HG03469 (cell line): ENCODE results near the gene KLHL13.
"Not testable (repeated sequence)": the region's sequence is repeated elsewhere in the genome, so short reads cannot be mapped to it uniquely, and the experiment has no call there.

ENCODE experiments used
- ATAC-seq: cut with Tn5 transposase; IDR thresholded peaks from one replicate; pipeline ENCODE4 v1.9.1; 2021; ENCODE audit warnings: mild to moderate bottlenecking, moderate library complexity, moderate number of reproducible peaks; ENCODE audit not compliant: unreplicated experiment

The KLHL13 gene

DNA sequence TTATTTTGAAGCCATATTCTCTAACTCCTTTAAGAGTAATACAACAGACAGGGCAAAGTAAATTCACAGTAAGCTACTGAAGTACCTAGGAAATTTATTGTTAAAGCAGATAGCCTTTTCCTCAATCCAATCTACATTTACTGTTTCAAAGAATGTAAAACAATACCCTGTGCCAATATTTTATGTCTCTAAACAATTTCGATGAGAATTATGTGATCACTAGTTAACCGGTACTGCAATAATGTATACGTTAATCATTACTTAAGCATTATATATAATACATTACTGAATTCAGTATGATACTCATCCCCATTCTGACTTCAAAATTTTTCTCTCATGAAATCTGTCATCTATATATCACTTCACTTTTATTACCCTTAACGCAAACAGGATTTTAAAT lies 28.5 kb downstream of the KLHL13 start:
- no peak for ATAC-seq

DNA sequence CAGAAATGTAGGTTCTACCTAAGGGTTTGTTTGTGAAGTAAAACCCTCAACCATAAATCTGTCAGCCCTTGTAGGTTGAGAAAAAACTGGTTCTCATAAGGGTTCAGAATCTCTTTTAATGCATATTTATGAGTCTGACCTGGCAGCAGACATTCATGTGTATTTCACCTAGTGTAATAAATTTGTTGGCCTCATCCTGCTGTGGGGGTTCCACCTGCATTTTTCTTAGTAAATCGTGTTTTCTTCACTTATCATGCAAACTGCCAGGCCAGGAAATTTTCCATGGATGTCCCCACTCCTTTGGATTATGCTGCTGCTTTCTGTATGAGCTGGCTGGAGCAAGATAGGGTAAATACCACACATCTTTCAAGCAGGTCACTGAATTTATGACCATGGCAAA lies 42.4 kb downstream of the KLHL13 start:
- no peak for ATAC-seq

DNA sequence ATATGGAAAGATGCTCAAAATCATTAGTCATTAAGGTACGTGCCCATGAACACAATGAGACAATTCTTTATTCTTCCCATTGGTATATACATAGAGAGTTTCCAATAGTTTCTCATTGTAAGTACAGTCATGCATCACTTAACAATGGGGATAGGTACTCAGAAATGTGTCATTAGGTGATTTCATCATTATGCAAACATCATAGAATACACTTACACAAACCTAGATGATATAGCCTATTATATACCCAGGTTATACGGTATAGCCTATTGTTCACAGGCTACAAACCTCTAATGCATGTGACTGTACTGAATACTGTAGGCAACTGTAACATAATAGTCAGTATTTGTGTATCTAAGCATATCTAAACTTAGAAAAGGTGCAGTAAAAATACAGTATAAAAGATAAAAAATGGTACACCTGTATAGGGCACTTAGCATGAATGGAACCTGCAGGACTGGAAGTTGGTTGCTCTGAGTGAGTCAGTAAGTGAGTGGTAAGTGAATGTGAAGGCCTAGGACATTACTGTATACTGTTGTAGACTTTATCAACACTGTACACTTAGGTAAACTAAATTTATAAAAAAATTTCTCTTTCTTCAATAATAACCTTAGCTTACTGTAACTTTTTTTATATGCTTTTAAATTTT lies 49.6 kb downstream of the KLHL13 start:
- no peak for ATAC-seq

DNA sequence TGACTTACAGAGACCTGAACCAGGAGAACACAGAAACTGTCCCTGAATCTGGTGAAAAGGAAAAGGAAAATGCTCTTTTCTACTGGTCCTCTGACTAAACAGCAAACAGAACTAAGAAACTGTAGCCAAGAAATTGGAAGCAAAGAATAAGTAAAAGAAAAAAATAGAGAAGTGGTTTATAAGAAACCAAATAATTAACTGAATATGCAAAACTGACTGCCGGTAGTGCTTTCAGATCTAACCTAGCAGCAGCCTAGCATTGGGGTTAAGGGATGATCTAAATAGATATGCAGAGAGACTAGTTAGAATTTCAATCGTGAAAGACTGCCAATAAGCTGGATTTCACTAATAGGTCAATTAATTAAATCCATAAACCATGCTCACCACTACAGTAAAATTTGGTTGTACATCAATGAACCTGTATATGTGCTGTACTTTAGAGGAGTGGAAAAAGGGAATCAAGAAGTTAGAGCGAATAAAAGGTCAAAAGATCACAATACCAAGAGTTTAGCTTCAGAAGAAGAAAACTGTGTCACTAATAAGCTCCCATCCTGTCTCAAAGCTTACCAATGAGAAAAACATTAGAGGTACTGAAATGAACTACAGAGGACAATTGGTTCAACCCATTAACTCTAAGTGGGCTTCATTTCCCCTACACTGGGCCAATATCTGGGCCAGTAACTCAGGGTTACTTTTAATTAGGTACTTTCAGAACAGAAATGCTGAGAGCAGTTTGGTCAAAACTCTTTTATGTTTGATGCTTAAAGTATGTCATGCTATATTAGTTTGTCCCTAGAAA lies 53.6 kb downstream of the KLHL13 start:
- ATAC-seq = peak; percentile 64

DNA sequence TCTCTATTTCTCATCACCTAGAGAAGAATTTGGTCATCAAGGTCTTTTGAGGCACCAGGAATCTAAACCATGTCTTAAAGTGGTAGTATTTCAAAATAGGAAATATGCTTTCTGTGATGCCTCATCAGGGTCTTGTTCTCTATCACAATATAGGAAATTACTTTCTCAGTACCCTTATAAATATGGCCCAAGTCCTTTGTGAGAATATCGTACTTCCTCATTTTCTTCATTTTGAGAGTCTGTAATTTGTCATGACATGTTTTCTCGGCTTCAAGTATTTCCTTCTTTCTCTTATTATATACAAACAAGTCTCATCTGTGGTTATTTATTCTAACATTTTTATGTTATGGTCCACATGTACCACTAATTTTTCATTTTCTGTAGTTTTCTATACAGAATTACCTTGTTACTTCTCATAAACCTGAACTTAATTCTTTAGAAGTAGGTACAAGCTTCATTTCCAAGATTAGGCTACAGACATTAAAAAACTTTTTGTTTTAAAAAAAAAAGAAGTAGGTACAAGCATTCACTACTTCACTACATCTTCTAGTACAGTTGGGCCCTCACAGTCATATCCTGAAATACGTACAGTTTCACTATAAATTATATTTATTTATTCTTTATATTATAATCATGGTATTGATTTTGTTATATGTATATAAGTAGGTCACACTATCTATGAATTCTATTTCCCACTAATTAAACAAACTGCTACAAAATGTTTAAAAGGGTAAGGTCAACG lies 54.4 kb downstream of the KLHL13 start:
- ATAC-seq = peak; percentile 36

DNA sequence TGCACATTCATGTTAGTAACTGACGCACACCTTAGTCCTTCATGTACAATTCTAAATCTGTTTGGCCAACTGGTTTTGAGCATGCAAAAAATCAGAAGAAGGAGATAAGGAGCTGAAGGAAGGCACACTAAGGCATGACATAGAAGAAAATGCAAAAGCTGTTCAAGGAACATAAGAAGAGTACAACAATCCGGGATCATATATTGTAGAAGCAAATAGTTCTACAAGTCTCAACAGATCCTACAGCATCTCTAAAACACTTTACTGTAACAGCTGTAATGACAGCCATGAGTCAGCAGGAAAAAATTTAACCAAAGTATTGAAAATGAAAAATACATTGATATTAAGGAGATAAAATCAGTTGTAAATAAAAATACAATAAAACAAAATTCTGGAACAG lies 57.7 kb downstream of the KLHL13 start:
- no peak for ATAC-seq

DNA sequence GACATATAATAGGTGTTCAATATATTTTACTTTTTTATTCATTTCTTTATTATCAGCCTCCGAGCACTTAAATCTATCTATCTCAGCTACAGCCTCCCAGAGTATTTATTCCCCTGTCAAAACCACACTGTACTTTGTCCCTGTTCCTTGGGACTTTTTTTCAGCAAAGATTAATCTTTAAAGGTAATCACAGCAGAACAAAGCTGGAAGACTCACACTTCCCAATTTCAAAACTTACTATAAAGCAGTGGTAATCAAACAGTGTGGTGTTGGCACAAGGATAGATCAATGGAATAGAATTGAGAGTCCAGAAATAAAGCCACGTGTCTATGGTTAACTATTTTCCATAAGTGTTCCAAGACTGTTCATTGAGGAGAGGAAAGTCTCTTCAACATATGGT lies 59.7 kb downstream of the KLHL13 start:
- no peak for ATAC-seq

DNA sequence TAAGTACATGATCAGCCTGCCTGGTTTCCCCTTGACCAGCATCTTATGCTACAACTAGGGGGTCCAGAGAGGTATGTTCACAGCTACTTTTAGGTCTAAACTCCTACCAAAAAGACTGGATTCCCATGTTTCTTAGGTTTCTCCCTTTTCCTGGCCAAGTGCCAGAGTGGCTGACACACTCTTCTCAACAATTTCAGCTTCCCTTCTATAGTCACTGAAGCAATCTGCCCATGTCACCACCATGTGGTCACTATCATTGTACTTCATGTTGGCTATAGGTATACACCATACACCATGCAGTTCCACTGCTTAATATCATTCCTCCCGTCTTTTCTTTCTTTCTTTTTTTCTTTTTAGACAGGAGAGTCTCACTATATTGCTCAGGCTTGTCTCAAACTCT lies 66.9 kb downstream of the KLHL13 start:
- no peak for ATAC-seq

DNA sequence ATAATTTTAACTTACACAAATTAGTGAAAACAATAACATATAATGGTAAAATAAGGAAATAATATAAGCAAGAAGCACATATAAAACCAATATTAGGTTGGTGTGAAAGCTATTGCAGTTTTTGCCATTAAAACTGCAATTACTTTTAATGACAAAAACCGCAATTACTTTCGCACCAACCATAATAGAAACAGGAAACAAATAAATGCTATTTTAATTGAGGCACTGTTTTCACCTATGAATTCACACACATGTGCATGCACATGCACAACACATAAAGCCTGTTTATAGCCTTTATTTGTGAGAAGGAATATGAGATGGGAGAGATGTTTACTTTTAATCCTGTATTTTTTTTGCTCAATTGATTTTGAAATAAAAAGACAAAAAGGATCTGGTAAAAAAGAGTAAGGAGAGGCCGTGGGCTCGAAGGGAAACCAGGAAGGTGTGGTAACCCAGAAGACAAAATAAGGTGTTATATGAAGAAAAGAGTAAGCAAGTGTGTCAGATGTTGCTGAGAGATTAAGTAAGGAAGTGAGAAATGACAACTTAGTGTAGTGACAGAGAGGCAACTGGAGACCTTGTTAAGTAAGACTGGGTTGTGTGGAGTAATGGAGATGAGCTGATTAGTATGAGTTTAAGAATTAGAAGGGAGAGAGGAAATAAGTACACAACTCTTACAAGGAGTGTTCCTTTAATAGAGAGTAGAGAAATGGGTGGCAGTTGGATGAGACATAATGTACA lies 69.0 kb downstream of the KLHL13 start:
- ATAC-seq = no peak

DNA sequence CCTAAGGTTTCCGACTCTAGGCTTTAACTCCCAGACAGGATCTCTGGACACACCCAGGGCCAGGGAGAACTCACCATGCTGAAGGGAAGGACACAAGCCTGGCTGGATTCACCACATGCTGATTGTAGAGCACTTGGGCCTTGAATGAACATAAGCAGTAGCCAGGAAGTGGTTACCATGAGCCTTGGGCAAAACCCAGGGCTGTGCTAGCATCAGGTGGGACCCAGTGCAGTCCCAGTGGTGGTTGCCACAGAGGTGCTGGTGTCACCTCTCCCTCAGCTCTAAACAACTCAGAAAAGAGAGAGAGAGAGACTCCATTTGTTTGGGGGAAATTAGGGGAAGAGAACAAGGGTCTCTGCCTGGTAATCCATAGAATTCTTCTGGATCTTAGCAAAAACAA lies 77.0 kb downstream of the KLHL13 start:
- ATAC-seq = no peak

DNA sequence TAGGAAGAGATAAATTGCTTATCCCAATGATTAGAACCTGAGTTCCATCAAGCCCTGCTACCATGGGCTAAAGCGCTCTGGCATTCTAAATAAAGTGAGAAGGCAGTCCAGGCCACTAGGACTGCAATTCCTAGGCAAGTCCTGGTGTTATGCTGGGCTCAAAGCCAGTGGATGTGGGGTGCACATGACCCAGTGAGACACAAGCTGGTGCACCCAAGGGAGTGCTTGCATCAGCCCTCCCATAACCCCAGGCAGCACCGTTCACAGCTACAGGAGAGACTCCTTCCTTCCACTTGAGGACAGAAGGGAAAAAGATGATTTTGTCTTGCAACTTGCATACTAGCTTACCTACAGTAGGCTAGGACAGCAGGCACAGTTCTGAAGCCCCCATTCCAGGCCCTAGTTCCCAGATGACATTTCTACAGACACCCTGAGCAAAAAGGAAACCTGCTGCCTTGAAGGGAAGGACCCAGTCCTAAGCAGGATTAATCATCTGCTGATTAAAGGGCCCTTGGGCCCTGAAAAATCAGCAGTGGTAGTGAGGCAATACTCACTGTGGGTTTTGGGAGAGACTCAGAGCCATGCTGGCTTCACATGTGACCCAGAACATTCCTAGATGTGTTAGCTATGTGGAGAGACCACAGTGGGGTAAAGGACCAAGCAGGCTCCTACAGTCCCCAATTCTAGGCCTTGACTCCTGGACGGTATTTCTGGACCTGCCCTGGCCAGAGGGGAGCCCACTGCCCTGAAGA lies 77.8 kb downstream of the KLHL13 start:
- ATAC-seq = no peak

DNA sequence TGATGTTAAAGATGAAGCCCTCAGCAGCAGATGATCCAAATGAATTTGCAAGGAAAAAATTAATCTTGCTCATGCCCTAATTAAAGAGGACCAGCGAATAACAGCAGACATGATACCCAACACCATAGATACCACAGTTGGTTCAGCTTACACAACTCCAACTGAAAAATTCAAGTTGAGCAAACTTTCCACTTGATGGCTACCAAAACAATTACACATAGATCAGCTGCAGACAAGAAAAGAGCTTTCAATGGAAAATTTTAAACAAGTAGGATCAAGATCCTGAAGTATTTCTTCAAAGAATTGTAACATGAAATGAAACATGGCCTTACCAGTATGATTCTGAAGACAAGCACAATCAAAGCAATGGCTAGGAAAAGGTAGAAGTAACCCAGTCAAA lies 90.0 kb downstream of the KLHL13 start:
- ATAC-seq = no peak

DNA sequence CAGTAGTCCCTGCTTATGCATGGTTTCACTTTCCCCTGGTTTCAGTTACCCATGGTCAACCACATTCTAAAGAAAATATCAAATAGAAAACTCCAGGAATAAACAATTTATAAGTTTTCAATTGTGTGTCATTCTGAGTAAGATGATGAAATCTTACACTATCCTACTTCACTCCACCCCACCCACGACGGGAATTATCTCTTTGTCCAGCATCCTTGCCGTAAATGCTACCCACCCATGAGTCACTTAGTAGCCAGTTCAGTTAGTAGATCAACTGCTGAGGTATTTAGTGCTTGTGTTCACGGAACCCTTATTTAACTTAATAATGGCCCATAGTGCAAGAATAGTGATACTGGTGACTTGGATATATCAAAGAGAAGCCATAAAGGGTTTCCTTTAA lies 91.4 kb downstream of the KLHL13 start:
- no peak for ATAC-seq

DNA sequence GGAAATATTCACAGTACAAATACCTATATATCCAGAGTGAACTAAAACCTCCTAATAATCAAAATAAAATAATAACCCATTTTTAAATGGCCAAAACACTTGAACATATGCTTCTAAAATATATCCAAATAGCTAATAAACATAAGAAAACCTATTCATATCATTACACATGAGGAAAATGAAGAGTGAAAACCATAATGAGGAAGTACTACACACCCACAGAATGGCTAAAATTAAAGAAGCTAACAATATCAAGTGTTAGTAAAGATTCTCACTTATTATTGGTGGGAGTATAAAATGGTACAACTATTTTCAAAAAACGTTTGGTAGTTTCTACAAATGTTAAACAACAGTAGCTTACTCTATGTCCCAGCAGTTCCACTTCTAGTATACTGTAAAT lies 92.1 kb downstream of the KLHL13 start:
- peak; percentile 58 for ATAC-seq

DNA sequence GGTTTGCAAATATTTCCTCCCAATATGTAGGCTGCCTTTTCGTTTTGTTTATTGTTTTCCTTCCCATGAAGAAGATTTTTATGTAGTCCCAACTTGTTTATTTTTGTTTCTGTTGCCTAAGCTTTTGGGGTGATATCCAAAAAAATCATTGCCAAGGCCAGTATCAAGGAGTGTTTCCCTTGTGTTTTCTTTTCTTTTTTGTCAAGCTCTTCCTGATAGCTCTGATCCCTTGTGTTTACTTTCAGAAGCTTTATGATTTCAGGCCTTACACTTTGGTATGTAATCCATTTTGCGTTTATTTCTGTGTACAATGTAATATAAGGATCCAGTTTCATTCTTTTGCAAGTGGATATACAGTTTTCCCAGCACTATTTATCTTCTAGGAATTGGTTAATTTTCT lies 93.9 kb downstream of the KLHL13 start:
- no peak for ATAC-seq

DNA sequence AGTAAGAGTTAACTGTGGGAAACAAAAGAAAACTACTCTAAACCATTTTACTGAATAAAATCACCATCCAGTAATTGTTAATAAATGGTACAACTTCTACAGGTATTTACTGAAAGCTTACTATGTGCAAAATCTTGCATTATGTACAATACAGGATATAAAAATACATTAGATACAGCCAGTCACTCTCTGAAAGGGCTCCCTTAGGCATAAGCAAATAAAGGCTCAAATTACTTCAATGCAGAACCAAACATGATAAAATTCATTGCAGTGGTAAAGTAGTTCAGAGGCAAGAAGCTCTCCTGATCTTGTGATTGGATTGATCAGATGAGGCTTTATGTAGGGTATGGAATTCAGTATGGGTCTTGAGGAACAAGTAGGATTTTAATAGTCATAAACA lies 100.2 kb downstream of the KLHL13 start:
- no peak for ATAC-seq

DNA sequence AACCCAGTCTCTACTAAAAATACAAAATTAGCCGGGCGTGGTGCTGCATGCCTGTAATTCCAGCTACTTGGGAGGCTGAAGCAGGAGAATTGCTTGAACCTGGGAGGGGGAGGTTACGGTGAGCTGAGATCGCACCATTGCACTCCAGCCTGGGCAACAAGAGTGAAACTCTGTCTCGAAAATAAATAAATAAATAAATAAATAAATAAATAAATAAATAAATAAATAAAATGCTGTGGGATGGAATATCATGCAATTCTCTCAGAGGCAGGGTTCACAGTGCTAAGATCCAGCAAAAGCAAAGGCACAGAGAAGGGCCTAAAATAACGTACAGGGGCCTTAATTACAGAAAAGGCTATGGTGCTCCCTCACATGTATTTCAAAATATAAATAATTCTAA lies 114.2 kb downstream of the KLHL13 start:
- not testable (repeated sequence) for ATAC-seq

DNA sequence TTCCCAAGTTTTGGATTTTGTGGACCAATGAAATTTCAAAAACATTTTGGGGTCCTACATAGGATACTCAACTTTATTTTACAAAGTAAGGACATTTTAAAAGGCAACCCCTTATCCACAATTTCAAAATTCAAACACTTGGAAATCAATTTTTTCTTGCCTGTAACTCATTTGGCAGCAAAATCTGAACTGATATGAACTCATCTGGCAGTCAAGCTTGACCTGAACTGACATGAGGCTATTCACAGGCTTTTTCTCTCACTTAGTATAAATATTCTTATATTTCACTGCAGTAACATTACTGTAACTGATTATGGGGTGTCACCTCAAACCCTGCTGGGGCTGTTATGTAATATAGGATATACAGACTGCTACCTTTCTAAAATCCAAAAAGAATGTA lies 116.1 kb downstream of the KLHL13 start:
- no peak for ATAC-seq

DNA sequence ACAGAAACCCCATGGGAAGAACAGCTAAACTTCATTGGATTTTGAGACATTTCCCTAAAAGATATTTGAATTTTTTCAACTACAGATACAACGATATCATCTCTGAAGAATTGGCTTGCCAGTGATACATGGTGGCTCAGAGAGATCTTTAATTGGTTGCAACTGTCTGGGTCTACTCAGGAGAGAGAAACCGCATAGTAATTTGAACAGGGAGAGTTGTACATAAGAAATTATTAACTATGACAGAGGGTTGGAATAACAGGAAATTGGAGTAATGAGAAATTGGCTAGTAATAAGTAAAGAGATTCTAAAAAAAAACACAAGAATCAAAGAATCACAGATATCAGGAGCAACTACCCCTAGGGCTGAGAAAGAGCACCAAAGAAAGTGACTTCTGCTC lies 118.4 kb downstream of the KLHL13 start:
- ATAC-seq = no peak

DNA sequence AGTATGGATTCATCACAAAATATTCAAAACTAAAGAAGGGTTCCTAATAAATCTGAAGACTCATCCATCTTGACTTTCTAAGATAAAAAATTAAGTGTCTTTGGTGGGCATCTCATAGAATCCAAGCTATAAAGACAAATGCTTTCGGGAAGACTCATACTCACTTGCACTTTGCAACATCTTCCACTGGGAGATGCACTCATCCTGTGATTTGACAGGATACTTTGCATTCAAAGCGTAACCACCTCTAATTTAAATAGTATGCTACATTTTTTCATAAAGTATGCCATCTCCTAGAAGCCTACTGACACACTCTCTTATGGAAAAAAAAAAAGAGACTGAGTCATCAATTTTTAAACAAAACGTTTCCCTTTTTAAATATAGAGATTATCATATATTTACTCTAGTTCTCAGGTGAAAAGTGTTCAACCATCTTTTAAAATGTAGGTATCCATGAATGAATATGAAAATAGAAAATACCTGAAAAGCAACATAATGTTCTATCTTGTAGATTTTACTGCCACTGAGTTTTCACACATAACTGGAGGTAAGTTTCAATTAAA lies 119.6 kb downstream of the KLHL13 start:
- no peak for ATAC-seq
